ENCODE measurements around the gene SVOP. TPM values are rescaled to one million over a fixed set of nuclear protein-coding genes. Genes with fewer than 3 reads are reported as not detected.

The SVOP gene
- total RNA-seq, 2 experiments from 2014 or later = not detected

DNA sequence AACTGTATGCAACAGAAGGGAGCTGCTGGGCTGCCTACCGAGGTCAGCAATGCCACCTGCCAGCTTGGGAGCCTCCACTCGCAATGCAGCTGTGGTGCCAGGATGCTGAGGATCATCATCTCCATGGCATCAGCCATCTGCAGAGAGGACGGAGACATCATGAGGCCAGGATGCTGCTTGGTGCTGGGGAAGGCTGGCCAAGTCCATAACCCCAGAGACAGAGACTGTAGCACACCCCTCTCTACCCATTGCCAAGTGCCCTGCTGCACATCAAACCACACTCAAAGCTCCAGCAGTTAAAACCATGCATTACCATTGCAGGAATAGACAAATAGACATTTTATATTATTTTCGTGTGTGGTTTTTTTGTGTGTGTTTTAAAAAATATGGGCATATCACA lies 43.5 kb downstream of the SVOP start:
- Histone ChIP-seq H3K27ac (ENCODE audit: low read depth, low read length, poor library complexity, severe bottlenecking) (no peak overlapping the region), H3K9me3 (ENCODE audit: low read length) (no peaks in the 10 kb centered on the region), H3K36me3 (ENCODE audit: insufficient read depth, low read length) (no peaks in the 10 kb centered on the region), H3K9me2 (ENCODE audit: insufficient read depth, low read length) (no peaks in the 10 kb centered on the region), H4K20me1 (ENCODE audit: insufficient read depth, low read length) (no peaks in the 10 kb centered on the region), H2AFZ (ENCODE audit: low read length) (no peak overlapping the region), H3K4me1 (ENCODE audit: insufficient read depth, low read length, poor library complexity, severe bottlenecking) (peaks cover 14% of the 10 kb centered on the region), H3K4me3 (ENCODE audit: low read depth, low read length, poor library complexity, severe bottlenecking) (no peak overlapping the region), H3K79me2 (ENCODE audit: insufficient read depth, low read depth, low read length) (no peaks in the 10 kb centered on the region), H3K4me2 (ENCODE audit: low read length) (no peak overlapping the region)
- intact Hi-C loops (cut with micrococcal nuclease; ENCODE audit: unreplicated experiment) = no loop called here
- POLR2A ChIA-PET = interaction anchor here (1.5 kb wide), 1 partner anchor 14 kb away, joined by 5 read pairs; no protein-coding TSS in a partner anchor
- DNase-seq (ENCODE audit: low spot score) = no peak
- CTCF ChIA-PET (ENCODE audit: unreplicated experiment) = no interaction called here
- no peak for TF ChIP-seq CTCF (conservative IDR thresholded peaks at IDR 0.05; ENCODE audit: low read length)
- TF ChIP-seq EZH2phosphoT487 (IDR thresholded peaks at IDR 0.05; ENCODE audit: borderline replicate concordance, low read depth, low read length) = no peak
- BruUV-seq (replicated peaks) = no TSS peak

GRCh38 chr12:108975024-108975593 lies 45.8 kb downstream of the SVOP start:
- no peaks in the 10 kb centered on the region for H3K79me2 ChIP-seq (ENCODE audit: insufficient read depth, low read depth, low read length)
- peaks cover 20% of the 10 kb centered on the region for H3K4me1 ChIP-seq (ENCODE audit: insufficient read depth, low read length, poor library complexity, severe bottlenecking)
- no TSS peak for BruUV-seq (replicated peaks)
- no peak overlapping the region for H3K27ac ChIP-seq (ENCODE audit: low read depth, low read length, poor library complexity, severe bottlenecking)
- ChIA-PET CTCF (ENCODE audit: unreplicated experiment) (no interaction called here), POLR2A (no interaction called here)
- H3K36me3 ChIP-seq (ENCODE audit: insufficient read depth, low read length) = no peaks in the 10 kb centered on the region
- no peaks in the 10 kb centered on the region for H3K9me2 ChIP-seq (ENCODE audit: insufficient read depth, low read length)
- TF ChIP-seq EZH2phosphoT487 (IDR thresholded peaks at IDR 0.05; ENCODE audit: borderline replicate concordance, low read depth, low read length) = no peak
- TF ChIP-seq CTCF (conservative IDR thresholded peaks at IDR 0.05; ENCODE audit: low read length) = no peak
- H3K4me3 ChIP-seq (ENCODE audit: low read depth, low read length, poor library complexity, severe bottlenecking) = no peak overlapping the region
- intact Hi-C loops (cut with micrococcal nuclease; ENCODE audit: unreplicated experiment) = no loop called here
- no peaks in the 10 kb centered on the region for H3K9me3 ChIP-seq (ENCODE audit: low read length)
- no peak for DNase-seq (ENCODE audit: low spot score)
- no peak overlapping the region for H3K4me2 ChIP-seq (ENCODE audit: low read length)
- H4K20me1 ChIP-seq (ENCODE audit: insufficient read depth, low read length) = no peaks in the 10 kb centered on the region
- H2AFZ ChIP-seq (ENCODE audit: low read length) = peak overlapping the region; percentile 64

- no peak for DNase-seq (ENCODE audit: low spot score)
- Histone ChIP-seq H3K9me2 (ENCODE audit: insufficient read depth, low read length) (no peaks in the 10 kb centered on the region), H3K4me2 (ENCODE audit: low read length) (no peak overlapping the region), H3K27ac (ENCODE audit: low read depth, low read length, poor library complexity, severe bottlenecking) (no peak overlapping the region), H2AFZ (ENCODE audit: low read length) (peak overlapping the region; percentile 10; the same call in 1 of the 2 replicates), H3K9me3 (ENCODE audit: low read length) (no peaks in the 10 kb centered on the region), H3K4me1 (ENCODE audit: insufficient read depth, low read length, poor library complexity, severe bottlenecking) (peaks cover 20% of the 10 kb centered on the region), H3K4me3 (ENCODE audit: low read depth, low read length, poor library complexity, severe bottlenecking) (no peak overlapping the region), H4K20me1 (ENCODE audit: insufficient read depth, low read length) (no peaks in the 10 kb centered on the region), H3K79me2 (ENCODE audit: insufficient read depth, low read depth, low read length) (no peaks in the 10 kb centered on the region), H3K36me3 (ENCODE audit: insufficient read depth, low read length) (no peaks in the 10 kb centered on the region)
- intact Hi-C loops (cut with micrococcal nuclease; ENCODE audit: unreplicated experiment) = no loop called here
- ChIA-PET POLR2A (no interaction called here), CTCF (ENCODE audit: unreplicated experiment) (no interaction called here)
- no TSS peak for BruUV-seq (replicated peaks)
- TF ChIP-seq EZH2phosphoT487 (IDR thresholded peaks at IDR 0.05; ENCODE audit: borderline replicate concordance, low read depth, low read length) (no peak), CTCF (conservative IDR thresholded peaks at IDR 0.05; ENCODE audit: low read length) (no peak)
Measured at GRCh38 chr12:108973629-108974152, 47.2 kb downstream of the SVOP start.

Measured in OCI-LY7 (cell line).